Vagina (tissue), 2 donors: ENCODE results near the gene ZNF268. TPM values are rescaled to one million over a fixed set of nuclear protein-coding genes. Genes with fewer than 3 reads are reported as not detected.
"Not testable (repeated sequence)": the region's sequence is repeated elsewhere in the genome, so short reads cannot be mapped to it uniquely, and the experiment has no call there.

ENCODE experiments used
- DNase-seq, 2 donors: peaks; one replicate each; pipeline ENCODE4 v3.0.0-alpha.2; 2017; ENCODE audit errors: extremely low spot score in 2 of 2
- H3K27ac ChIP-seq: fragments of 200-600 bp; sonication (generic); one replicate; pipeline ENCODE4 v1.5.1; 2019
- H3K27me3 ChIP-seq: fragments of 200-600 bp; sonication (generic); one replicate; pipeline ENCODE4 v1.5.1; 2019
- H3K36me3 ChIP-seq, 2 donors: fragments of 200-600 bp; sonication (generic); one replicate each; pipeline ENCODE4 v1.5.1; 2017 to 2019
- H3K4me1 ChIP-seq: fragments of 200-600 bp; sonication (generic); one replicate; pipeline ENCODE4 v1.5.1; 2019
- H3K4me3 ChIP-seq, 2 donors: fragments of 200-600 bp; sonication (generic); 1 replicate in 1 of 2; 2 replicates in 1 of 2; pipeline ENCODE4 v1.5.1; 2016 to 2019
- H3K9me3 ChIP-seq: fragments of 200-600 bp; sonication (generic); one replicate; pipeline ENCODE4 v1.5.1; 2019
- POLR2A ChIP-seq, 2 donors: fragments of 450-650 bp; IDR thresholded peaks; one replicate each; pipeline ENCODE4 v1.6.1; 2017; ENCODE audit warnings: antibody characterized with exemption in 2 of 2, mild to moderate bottlenecking in 2 of 2, moderate library complexity in 2 of 2
- POLR2AphosphoS5 ChIP-seq, 2 donors: sonication (generic); formaldehyde crosslinking; IDR thresholded peaks; one replicate each; pipeline ENCODE4 v1.9.0; 2017; ENCODE audit warnings: antibody characterized with exemption in 2 of 2, mild to moderate bottlenecking in 2 of 2, low read depth in 1 of 2; ENCODE audit not compliant: insufficient read depth in 1 of 2
- intact Hi-C: fragments of 100-400 bp; cut with DNase I; formaldehyde crosslinking; loops from one replicate; pipeline ENCODE4 v1.15.1; 2023
- total RNA-seq: library from RNA; depleted of rRNA; stranded (reverse); fragments of >200 nt; gene quantifications from one replicate; pipeline ENCODE4 v1.2.3, GENCODE V29; 2016
- TF ChIP-seq, protein P1 (sequence below), 3 experiments: fragments of 450-650 bp in 2 of 3; fragments of 200-600 bp in 1 of 3; sonication (generic) in 1 of 3; IDR thresholded peaks; one replicate each; pipeline ENCODE4 v1.5.1; 2017 to 2019; ENCODE audit warnings: antibody characterized with exemption in 3 of 3, mild to moderate bottlenecking in 2 of 3, moderate library complexity in 2 of 3

Gene ZNF268
- total RNA-seq, 1 donor from 2014 or later = 9.1 TPM

DNA sequence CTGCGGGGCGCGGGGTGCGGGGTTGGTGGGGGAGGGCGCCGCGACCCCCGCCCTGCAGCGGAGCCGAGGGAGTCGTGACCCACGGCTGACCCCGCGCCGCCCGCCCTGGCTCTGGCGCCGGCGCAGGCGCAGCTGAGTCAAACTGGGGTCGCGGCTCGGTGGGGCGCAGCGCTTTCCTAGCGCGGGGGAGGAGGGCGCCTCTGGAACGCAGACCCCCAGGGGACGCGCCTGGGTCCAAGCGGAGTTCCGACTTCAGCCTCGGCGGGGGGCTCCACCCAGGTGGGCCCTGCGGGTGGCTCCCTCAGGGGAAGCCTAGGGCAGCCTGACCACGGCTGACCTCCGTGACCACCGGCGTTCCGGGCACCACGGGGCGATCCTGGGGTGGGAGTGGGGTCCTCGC lies 54.8 kb downstream of the ZNF268 start:
- intact Hi-C loops = no loop called here
- TF ChIP-seq, protein P1, sequence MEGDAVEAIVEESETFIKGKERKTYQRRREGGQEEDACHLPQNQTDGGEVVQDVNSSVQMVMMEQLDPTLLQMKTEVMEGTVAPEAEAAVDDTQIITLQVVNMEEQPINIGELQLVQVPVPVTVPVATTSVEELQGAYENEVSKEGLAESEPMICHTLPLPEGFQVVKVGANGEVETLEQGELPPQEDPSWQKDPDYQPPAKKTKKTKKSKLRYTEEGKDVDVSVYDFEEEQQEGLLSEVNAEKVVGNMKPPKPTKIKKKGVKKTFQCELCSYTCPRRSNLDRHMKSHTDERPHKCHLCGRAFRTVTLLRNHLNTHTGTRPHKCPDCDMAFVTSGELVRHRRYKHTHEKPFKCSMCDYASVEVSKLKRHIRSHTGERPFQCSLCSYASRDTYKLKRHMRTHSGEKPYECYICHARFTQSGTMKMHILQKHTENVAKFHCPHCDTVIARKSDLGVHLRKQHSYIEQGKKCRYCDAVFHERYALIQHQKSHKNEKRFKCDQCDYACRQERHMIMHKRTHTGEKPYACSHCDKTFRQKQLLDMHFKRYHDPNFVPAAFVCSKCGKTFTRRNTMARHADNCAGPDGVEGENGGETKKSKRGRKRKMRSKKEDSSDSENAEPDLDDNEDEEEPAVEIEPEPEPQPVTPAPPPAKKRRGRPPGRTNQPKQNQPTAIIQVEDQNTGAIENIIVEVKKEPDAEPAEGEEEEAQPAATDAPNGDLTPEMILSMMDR (IDR thresholded peaks at IDR 0.05) = no peak
- no peak for TF ChIP-seq POLR2AphosphoS5 (IDR thresholded peaks at IDR 0.05; ENCODE audit: insufficient read depth in 1 of 2, low read depth in 1 of 2)
- TF ChIP-seq POLR2A (IDR thresholded peaks at IDR 0.05) = no peak
- DNase-seq = no peak
- Histone ChIP-seq H3K4me3 (no peak overlapping the region), H3K9me3 (no peaks in the 10 kb centered on the region), H3K36me3 (no peaks in the 10 kb centered on the region), H3K4me1 (no peaks in the 10 kb centered on the region), H3K27ac (no peak overlapping the region), H3K27me3 (no peaks in the 10 kb centered on the region)

DNA sequence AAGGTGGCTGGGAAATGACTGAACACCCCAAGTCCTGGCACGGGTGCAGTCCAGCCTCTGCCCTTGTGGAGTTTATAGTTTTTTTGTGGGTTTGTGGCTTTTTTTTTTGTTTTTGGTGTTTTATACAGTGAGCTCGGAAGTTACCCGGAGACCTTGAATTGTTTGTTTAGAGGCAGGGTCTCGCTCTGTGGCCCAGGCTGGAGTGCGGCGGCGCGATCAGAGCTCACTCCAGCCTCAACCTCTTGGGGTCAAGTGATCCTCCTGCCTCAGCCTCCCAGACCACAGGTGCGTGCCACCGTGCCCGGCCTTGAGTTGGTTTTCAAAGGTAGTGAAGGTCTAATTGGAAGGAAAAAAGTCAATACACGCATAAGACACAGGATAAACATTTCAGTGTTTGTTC lies 55.3 kb downstream of the ZNF268 start:
- Histone ChIP-seq H3K27me3 (no peaks in the 10 kb centered on the region), H3K27ac (no peak overlapping the region), H3K36me3 (no peaks in the 10 kb centered on the region), H3K4me1 (no peaks in the 10 kb centered on the region), H3K4me3 (no peak overlapping the region), H3K9me3 (no peaks in the 10 kb centered on the region)
- DNase-seq = no peak
- TF ChIP-seq POLR2A (IDR thresholded peaks at IDR 0.05) (no peak), POLR2AphosphoS5 (IDR thresholded peaks at IDR 0.05; ENCODE audit: insufficient read depth in 1 of 2, low read depth in 1 of 2) (no peak)
- TF ChIP-seq, protein P1 (IDR thresholded peaks at IDR 0.05) = no peak
- intact Hi-C loops = no loop called here

DNA sequence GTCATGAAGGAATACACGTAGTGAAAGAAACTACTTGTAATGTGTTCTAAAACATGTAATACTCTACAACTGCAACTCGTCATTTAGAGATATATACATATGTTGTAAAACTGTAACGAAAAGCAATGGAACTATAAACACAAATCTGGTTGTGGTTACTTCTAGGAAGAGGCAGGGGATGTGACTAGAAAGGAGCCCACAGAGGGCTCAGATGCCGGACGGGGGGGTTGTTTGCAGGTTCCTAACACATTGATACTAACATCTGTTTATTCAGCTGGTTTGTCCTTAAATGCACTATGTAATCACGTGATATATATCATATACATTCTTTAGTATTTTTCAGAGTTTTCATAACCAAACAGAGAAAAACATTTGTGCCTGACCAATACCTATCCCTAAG lies 70.4 kb downstream of the ZNF268 start:
- no peak overlapping the region for H3K4me3 ChIP-seq
- H3K4me1 ChIP-seq = no peaks in the 10 kb centered on the region
- no peaks in the 10 kb centered on the region for H3K36me3 ChIP-seq
- H3K27me3 ChIP-seq = no peaks in the 10 kb centered on the region
- intact Hi-C loops = no loop called here
- no peaks in the 10 kb centered on the region for H3K9me3 ChIP-seq
- DNase-seq = no peak
- H3K27ac ChIP-seq = no peak overlapping the region
- TF ChIP-seq POLR2AphosphoS5 (IDR thresholded peaks at IDR 0.05; ENCODE audit: insufficient read depth in 1 of 2, low read depth in 1 of 2) = no peak
- TF ChIP-seq POLR2A (IDR thresholded peaks at IDR 0.05) = no peak
- TF ChIP-seq, protein P1 (IDR thresholded peaks at IDR 0.05) = no peak

DNA sequence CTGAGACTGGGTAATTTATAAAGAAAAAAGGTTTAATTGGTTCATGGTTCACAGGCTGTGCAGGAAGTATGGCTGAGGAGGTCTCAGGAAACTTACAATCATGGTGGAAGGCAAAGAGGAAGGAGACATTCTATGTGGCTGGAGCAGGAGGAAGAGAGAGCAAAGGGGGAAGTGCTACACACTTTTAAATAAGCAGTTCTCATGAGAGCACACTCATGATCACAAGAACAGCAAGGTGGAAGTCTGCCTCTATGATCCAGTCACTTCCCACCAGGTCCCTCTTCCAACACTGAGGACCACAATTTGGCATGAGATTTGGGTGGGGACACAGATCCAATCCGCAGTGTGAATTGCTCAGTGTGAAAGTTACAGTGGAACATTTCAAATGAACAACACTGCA lies 74.5 kb downstream of the ZNF268 start:
- H3K36me3 ChIP-seq, intact Hi-C loops, H3K27me3 ChIP-seq, DNase-seq, H3K27ac ChIP-seq, H3K4me3 ChIP-seq, H3K4me1 ChIP-seq, H3K9me3 ChIP-seq: not testable (repeated sequence)

DNA sequence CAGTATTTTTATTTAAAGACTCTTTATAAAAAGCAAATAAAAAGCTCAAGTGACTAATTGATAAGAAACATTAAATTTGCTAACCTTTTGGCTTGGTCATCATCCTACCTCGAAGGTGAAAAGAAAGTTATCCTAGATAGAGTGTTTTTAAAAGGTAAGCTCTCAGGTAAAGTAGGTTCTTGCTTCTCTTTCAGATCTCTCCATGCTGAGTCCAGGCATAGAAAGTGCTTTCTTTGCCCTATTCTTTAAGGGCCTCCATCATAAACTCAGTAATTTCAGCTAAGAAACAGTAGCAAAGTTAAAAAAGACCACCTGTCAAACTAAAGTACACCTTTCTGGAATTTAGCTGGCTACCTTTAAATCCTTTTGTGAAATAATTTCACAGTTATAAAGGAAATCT lies 75.0 kb downstream of the ZNF268 start:
- Histone ChIP-seq H3K4me3 (no peak overlapping the region), H3K27me3 (no peaks in the 10 kb centered on the region), H3K4me1 (no peaks in the 10 kb centered on the region), H3K9me3 (no peaks in the 10 kb centered on the region), H3K36me3 (no peaks in the 10 kb centered on the region), H3K27ac (no peak overlapping the region)
- TF ChIP-seq, protein P1 (IDR thresholded peaks at IDR 0.05) = no peak
- no peak for TF ChIP-seq POLR2AphosphoS5 (IDR thresholded peaks at IDR 0.05; ENCODE audit: insufficient read depth in 1 of 2, low read depth in 1 of 2)
- no peak for TF ChIP-seq POLR2A (IDR thresholded peaks at IDR 0.05)
- intact Hi-C loops = no loop called here
- DNase-seq = no peak

DNA sequence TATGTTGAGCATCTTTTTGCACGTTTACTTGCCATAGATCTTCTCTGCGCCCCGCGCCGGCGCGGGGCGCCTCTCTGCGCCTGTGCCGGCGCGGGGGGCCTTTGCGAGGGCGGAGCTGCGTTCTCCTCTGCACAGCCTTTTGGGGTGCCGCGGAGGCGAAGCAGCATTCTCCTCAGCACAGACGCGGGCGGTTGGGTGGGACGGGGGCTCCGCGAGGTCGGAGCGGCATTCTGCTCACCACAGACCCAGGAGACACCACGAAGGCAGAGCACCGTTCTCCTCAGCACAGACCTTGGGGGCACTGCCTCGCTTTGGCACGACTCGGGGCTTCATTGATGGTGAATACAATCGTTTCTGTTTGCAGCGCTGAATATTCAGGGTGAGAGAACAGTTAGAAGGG lies 82.9 kb downstream of the ZNF268 start:
- no peaks in the 10 kb centered on the region for H3K36me3 ChIP-seq
- DNase-seq = no peak
- H3K9me3 ChIP-seq = no peaks in the 10 kb centered on the region
- intact Hi-C loops = no loop called here
- no peak overlapping the region for H3K27ac ChIP-seq
- no peak overlapping the region for H3K4me3 ChIP-seq
- H3K4me1 ChIP-seq = no peaks in the 10 kb centered on the region
- TF ChIP-seq, protein P1 (IDR thresholded peaks at IDR 0.05) = no peak
- no peak for TF ChIP-seq POLR2A (IDR thresholded peaks at IDR 0.05)
- no peak for TF ChIP-seq POLR2AphosphoS5 (IDR thresholded peaks at IDR 0.05; ENCODE audit: insufficient read depth in 1 of 2, low read depth in 1 of 2)
- no peaks in the 10 kb centered on the region for H3K27me3 ChIP-seq
